WERI-Rb-1 (cell line): ENCODE data around the gene DSCAM.

Source experiments
- DNase-seq: peaks from one replicate; pipeline ENCODE4 v3.0.0-alpha.2; 2020
- H3K27ac ChIP-seq: fragments of 250-450 bp; sonication (Bioruptor Pico); 2 replicates; pipeline ENCODE4 v1.5.1; 2020; ENCODE audit warnings: mild to moderate bottlenecking, moderate library complexity
- H3K27me3 ChIP-seq: fragments of 250-450 bp; sonication (Bioruptor Pico); 2 replicates; pipeline ENCODE4 v1.5.1; 2021; ENCODE audit warnings: mild to moderate bottlenecking, low read depth, moderate library complexity; ENCODE audit not compliant: insufficient read depth, severe bottlenecking
- H3K36me3 ChIP-seq: fragments of 250-450 bp; sonication (Bioruptor Pico); 2 replicates; pipeline ENCODE4 v1.5.1; 2020; ENCODE audit warnings: mild to moderate bottlenecking, moderate library complexity
- H3K4me3 ChIP-seq: 2 replicates; pipeline ENCODE4 v1.5.1; 2011; ENCODE audit warnings: low read depth, mild to moderate bottlenecking, control low read depth, low read length
- H3K9me3 ChIP-seq: fragments of 250-450 bp; sonication (Bioruptor Pico); 2 replicates; pipeline ENCODE4 v1.5.1; 2021; ENCODE audit warnings: mild to moderate bottlenecking, moderate library complexity; ENCODE audit not compliant: severe bottlenecking
- TF ChIP-seq, protein P1 (sequence below): IDR thresholded peaks from 2 replicates; pipeline ENCODE4 v1.5.1; 2011; ENCODE audit warnings: low read depth, mild to moderate bottlenecking, control low read depth, inconsistent platforms, low read length

Gene DSCAM

DNA sequence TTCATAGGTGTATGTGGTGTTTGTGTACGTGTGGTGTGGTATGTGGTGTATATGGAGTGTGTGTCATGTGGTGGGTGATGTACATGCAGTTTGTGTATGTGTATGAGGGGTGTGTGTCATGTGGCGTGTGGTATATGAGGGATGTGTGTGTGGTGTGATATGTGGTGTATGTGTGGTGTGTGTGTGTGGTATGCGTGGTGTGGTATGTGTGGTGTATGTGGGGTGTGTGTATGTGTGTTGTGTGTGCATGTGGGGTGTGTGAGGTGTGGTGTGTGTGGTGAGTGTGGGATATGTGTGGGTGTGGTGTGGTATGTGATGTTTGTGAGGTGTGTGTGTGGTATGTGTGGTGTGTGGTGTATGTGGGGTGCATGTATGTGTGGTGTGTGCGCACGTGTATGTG lies 707.3 kb downstream of the DSCAM start:
- Histone ChIP-seq H3K4me3 (no peak overlapping the region), H3K27me3 (no peaks in the 10 kb centered on the region), H3K9me3 (no peaks in the 10 kb centered on the region), H3K36me3 (no peaks in the 10 kb centered on the region), H3K27ac (no peak overlapping the region)
- DNase-seq, result no peak
- TF ChIP-seq, protein P1, sequence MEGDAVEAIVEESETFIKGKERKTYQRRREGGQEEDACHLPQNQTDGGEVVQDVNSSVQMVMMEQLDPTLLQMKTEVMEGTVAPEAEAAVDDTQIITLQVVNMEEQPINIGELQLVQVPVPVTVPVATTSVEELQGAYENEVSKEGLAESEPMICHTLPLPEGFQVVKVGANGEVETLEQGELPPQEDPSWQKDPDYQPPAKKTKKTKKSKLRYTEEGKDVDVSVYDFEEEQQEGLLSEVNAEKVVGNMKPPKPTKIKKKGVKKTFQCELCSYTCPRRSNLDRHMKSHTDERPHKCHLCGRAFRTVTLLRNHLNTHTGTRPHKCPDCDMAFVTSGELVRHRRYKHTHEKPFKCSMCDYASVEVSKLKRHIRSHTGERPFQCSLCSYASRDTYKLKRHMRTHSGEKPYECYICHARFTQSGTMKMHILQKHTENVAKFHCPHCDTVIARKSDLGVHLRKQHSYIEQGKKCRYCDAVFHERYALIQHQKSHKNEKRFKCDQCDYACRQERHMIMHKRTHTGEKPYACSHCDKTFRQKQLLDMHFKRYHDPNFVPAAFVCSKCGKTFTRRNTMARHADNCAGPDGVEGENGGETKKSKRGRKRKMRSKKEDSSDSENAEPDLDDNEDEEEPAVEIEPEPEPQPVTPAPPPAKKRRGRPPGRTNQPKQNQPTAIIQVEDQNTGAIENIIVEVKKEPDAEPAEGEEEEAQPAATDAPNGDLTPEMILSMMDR, result no peak

DNA sequence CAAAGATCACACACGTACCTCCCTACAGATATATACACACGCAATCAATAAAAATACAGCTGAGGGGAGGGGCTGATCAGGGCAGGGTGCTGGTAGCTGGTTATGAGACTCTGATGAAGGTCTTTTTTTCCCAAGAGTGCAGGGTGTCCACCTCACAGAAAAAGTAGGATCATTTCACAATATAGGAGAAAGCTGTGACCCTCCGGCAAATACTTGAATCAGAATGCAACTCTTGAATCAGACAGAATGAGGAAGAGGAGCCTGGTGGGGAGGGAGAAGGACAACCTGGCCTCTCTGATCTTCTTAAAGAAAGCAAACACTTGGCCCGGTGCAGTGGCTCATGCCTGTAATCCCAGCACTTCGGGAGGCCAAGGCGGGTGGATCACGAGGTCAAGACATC lies 710.4 kb downstream of the DSCAM start:
- Histone ChIP-seq H3K27me3 (no peaks in the 10 kb centered on the region), H3K4me3 (no peak overlapping the region), H3K27ac (no peak overlapping the region), H3K36me3 (no peaks in the 10 kb centered on the region), H3K9me3 (no peaks in the 10 kb centered on the region)
- TF ChIP-seq, protein P1, result no peak
- DNase-seq, result no peak

DNA sequence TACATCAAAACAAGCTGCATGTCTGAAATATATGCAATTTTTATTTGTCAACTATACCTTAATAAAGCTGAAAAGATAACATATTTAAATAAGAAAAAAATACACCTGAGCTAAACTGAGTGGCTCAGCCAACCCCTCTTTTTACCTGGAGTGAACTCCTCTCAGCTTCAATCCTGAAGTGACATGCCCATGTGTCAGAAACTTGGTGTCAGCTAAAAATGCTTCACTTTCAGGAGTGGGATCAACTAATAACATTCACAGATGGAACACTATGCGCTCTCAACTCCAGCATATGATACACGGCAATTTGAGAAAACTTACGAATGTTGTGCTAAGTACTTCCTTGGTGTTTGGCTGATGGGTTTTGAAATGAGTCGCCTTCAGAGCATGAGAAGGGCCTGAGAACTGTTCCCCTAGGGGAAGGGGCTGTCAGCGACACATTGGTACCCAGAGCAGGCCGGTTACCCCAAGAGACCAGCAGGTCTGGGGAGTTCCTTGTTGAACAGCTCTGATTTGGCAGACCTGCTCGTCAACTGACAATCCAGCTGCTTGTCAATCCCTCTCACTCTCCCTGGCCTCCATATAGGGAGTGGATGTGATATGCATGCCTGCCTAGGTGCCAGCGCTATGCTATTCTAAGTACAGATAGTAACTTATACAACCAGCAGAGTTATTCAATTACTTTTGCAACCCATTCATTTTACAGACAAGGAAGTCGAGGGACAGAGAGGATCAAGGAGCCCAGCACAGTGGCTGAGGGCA lies 712.0 kb downstream of the DSCAM start:
- TF ChIP-seq, protein P1, result no peak
- no peaks in the 10 kb centered on the region for H3K27me3 ChIP-seq
- no peak for DNase-seq
- no peak overlapping the region for H3K27ac ChIP-seq
- no peak overlapping the region for H3K4me3 ChIP-seq
- no peaks in the 10 kb centered on the region for H3K36me3 ChIP-seq
- H3K9me3 ChIP-seq, result no peaks in the 10 kb centered on the region

DNA sequence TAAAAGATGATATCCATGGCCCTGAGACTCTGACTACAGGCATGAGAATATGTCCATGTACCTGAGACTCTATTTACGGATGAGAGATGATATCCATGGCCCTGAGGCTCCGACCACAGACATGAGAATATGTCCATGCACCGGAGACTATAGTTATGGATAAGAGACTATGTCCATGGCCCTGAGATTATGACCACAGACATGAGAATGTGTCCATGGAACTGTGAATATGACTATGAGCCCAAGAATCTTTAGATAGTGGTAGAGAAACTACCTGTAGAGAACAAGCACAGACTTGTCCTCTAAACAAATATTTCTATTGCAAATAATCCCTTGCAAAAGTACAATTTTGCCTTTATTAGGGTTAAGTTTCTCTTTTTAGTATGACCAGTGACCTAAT lies 716.5 kb downstream of the DSCAM start:
- H3K27ac ChIP-seq, result no peak overlapping the region
- H3K36me3 ChIP-seq, result no peaks in the 10 kb centered on the region
- no peaks in the 10 kb centered on the region for H3K9me3 ChIP-seq
- H3K27me3 ChIP-seq, result no peaks in the 10 kb centered on the region
- no peak for DNase-seq
- H3K4me3 ChIP-seq, result no peak overlapping the region
- TF ChIP-seq, protein P1, result no peak

DNA sequence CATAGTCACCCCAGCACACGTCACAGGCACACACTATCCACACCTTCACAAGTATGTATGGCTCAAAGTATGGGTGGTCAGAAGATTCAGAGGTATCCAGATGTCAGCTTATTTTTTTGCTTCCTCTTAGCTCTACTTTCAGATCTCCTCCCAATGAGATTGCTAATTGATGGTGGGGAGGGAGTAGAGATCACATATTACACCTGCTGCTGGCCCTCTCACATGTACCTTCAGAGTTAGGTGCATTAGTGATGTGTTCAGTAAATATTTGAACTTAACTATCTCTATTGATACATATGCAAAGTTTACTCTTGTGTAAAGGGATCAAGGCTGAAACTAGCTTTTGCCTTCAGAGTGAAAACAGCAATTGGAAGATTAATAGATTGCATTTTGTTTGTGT lies 717.1 kb downstream of the DSCAM start:
- Histone ChIP-seq H3K36me3 (no peaks in the 10 kb centered on the region), H3K27me3 (no peaks in the 10 kb centered on the region), H3K4me3 (no peak overlapping the region), H3K9me3 (no peaks in the 10 kb centered on the region), H3K27ac (no peak overlapping the region)
- no peak for DNase-seq
- TF ChIP-seq, protein P1, result no peak

DNA sequence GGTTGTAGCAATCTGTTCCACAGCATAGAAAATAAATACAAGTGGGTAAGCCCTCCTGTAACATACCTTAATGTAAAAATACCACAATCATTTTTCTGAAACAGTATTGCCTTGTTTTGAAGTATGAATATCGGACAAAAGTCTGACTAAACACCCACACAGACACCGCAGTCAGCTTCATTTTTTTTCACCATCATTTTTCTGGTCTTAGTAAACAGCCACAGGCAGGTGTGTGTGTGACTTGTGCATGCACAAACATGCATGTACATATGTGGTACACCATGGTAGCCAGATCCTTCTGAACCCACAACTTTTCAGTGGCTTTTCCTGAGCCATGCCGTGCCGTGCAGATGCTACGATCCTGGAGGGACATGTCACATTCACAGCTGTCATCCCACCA lies 718.1 kb downstream of the DSCAM start:
- no peak for DNase-seq
- Histone ChIP-seq H3K27ac (no peak overlapping the region), H3K4me3 (no peak overlapping the region), H3K27me3 (no peaks in the 10 kb centered on the region), H3K9me3 (no peaks in the 10 kb centered on the region), H3K36me3 (no peaks in the 10 kb centered on the region)
- TF ChIP-seq, protein P1, result no peak
